ENCODE results near the gene WSCD1. TPM values are rescaled to one million over a fixed set of nuclear protein-coding genes. Genes with fewer than 3 reads are reported as not detected.
A peak's percentile ranks its signal among the peaks of the same experiment; 100 is the strongest.

The WSCD1 gene
- total RNA-seq, 1 donor from 2014 or later, result 4.2 TPM

DNA sequence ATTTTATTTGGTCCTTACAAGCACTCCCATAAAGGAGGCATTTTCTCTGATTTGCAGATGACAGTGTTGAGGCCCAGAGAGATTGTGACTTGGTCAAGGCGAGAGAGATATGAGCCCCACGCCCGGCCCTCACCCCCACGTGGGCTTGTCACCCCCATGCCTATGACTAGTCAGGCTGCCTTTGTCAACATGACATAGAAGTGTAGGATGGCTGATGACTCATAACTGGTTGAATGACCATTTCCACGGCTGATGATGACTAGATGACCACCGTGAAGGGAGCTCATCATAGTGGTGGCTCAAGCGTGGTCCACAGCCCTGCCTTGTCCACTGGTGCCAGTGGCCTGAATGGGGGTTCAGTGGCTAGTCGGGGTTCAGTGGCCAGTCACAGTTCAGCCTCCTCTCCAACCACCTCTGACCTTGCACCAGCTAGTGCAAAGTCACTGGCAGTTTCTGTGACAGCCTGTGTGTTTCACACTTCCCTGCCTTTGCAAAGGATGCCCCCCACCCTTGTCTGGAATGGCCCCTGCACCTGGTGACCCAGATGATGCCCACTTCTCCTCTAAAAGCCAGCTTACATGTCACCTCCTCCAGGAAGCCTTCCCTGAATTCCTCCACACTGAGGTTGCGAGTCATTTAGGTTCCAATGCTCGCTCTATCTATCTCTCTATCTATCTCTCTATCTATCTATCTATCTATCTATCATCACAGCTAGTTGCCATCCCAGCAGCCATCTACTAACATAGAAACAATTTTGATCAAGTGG lies 3.8 kb upstream of the WSCD1 start:
- no peak for DNase-seq (ENCODE audit: low spot score)

DNA sequence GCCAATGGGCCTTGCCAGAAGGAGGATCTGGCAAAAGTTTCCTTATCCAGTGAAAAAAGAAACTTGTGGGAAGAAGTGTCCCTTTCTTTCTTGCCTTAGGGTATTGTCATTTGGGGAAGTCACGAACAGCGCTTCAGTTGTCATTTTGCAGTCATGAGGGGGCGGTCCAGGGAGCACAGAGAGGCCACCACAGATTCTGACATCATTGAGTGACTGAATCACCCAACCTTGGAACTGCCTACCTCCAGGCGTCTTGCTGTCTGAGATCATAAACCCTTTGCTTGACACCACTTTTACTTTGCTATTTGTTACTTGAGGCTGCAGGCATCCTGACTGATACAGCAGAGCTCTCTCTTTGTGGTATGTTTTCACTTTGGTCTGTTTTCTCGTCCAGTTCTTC lies 3.1 kb upstream of the WSCD1 start:
- Mint-ChIP-seq H3K27ac (ENCODE audit: unreplicated experiment) (no peak overlapping the region), H3K27me3 (ENCODE audit: low read depth) (peaks cover 54% of the 10 kb centered on the region), H3K9me3 (ENCODE audit: low read depth) (no peaks in the 10 kb centered on the region), H3K4me1 (ENCODE audit: low read depth) (peaks cover 12% of the 10 kb centered on the region), H3K36me3 (ENCODE audit: low read depth) (no peaks in the 10 kb centered on the region), H3K4me3 (ENCODE audit: unreplicated experiment) (no peak overlapping the region)
- no peak for DNase-seq (ENCODE audit: low spot score)
- TF ChIP-seq, protein P1, sequence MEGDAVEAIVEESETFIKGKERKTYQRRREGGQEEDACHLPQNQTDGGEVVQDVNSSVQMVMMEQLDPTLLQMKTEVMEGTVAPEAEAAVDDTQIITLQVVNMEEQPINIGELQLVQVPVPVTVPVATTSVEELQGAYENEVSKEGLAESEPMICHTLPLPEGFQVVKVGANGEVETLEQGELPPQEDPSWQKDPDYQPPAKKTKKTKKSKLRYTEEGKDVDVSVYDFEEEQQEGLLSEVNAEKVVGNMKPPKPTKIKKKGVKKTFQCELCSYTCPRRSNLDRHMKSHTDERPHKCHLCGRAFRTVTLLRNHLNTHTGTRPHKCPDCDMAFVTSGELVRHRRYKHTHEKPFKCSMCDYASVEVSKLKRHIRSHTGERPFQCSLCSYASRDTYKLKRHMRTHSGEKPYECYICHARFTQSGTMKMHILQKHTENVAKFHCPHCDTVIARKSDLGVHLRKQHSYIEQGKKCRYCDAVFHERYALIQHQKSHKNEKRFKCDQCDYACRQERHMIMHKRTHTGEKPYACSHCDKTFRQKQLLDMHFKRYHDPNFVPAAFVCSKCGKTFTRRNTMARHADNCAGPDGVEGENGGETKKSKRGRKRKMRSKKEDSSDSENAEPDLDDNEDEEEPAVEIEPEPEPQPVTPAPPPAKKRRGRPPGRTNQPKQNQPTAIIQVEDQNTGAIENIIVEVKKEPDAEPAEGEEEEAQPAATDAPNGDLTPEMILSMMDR (IDR thresholded peaks at IDR 0.05), result no peak

More for the DNA sequence above, 3.8 kb upstream of the WSCD1 start:
- Mint-ChIP-seq H3K27me3 (ENCODE audit: low read depth) (peaks cover 54% of the 10 kb centered on the region), H3K27ac (ENCODE audit: unreplicated experiment) (no peak overlapping the region), H3K36me3 (ENCODE audit: low read depth) (no peaks in the 10 kb centered on the region), H3K4me1 (ENCODE audit: low read depth) (peaks cover 15% of the 10 kb centered on the region), H3K4me3 (ENCODE audit: unreplicated experiment) (no peak overlapping the region), H3K9me3 (ENCODE audit: low read depth) (no peaks in the 10 kb centered on the region)
- TF ChIP-seq, protein P1 (IDR thresholded peaks at IDR 0.05), result no peak

DNA sequence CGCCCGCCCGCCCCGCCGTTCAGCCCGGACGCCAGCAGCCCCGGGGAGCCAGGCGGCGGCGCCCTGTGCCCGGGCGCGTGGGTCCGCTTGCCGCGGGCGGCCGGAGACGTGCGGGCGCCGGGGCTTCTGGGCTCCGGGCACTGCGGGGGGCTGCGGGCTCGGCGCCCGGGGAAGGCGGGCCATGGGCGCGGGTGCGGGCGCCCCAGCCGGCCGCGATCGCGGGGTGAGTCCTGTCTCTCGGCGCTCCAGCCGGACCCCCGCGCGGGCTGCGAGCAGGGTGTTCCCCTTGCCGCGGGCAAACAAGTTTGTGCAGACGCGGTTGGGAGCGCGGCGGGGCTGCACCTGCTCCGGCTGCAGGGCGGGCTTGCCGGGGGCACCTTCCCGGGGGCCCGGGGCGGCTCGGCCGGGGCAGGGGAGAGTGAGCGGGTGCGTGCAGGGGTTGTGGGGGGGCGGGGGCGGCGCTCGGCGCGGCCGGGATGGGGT lies 292 bp downstream of the WSCD1 start:
- DNase-seq (ENCODE audit: low spot score), result peak; percentile 54
- no peaks in the 10 kb centered on the region for H3K36me3 Mint-ChIP-seq (ENCODE audit: low read depth)
- no peaks in the 10 kb centered on the region for H3K9me3 Mint-ChIP-seq (ENCODE audit: low read depth)
- H3K4me3 Mint-ChIP-seq (ENCODE audit: unreplicated experiment), result peak overlapping the region; percentile 63
- no peak overlapping the region for H3K27ac Mint-ChIP-seq (ENCODE audit: unreplicated experiment)
- TF ChIP-seq, protein P1 (IDR thresholded peaks at IDR 0.05), result no peak
- H3K27me3 Mint-ChIP-seq (ENCODE audit: low read depth), result peaks cover 39% of the 10 kb centered on the region
- peaks cover 12% of the 10 kb centered on the region for H3K4me1 Mint-ChIP-seq (ENCODE audit: low read depth)

DNA sequence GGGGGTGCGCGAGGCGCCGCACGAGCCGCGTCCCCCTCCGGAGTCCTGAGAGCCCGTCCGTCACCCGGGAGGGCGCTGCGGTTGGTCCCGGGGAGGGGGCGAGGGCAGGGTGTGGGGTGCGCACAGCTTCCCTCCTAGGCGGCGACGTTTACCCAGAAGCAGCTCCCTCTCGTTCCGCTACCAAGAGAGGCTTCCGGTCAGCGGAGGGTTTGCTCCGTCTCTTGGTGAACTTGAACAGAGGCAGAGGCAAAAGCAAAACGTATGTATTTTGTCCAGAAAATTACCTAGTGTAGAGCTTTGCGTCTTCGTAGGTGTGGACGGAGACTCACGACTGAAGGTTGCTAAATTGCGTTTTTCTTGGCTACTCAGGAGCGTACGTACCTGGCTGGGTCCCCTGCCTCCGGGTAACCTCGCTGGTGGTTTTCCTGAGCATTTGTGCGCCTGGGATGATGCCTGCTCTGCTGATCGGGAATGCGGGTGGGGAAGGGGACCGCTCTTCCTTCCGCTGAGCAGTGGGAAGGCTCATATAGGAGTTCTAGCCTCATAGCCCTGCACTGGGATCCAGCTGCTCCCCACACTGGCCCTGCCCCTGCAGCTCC lies 833 bp downstream of the WSCD1 start:
- no peaks in the 10 kb centered on the region for H3K9me3 Mint-ChIP-seq (ENCODE audit: low read depth)
- H3K36me3 Mint-ChIP-seq (ENCODE audit: low read depth), result no peaks in the 10 kb centered on the region
- no peak for DNase-seq (ENCODE audit: low spot score)
- peak overlapping the region; percentile 63 for H3K4me3 Mint-ChIP-seq (ENCODE audit: unreplicated experiment)
- H3K27me3 Mint-ChIP-seq (ENCODE audit: low read depth), result peaks cover 35% of the 10 kb centered on the region
- H3K27ac Mint-ChIP-seq (ENCODE audit: unreplicated experiment), result no peak overlapping the region
- TF ChIP-seq, protein P1 (IDR thresholded peaks at IDR 0.05), result peak; percentile 30
- peaks cover 12% of the 10 kb centered on the region for H3K4me1 Mint-ChIP-seq (ENCODE audit: low read depth)

DNA sequence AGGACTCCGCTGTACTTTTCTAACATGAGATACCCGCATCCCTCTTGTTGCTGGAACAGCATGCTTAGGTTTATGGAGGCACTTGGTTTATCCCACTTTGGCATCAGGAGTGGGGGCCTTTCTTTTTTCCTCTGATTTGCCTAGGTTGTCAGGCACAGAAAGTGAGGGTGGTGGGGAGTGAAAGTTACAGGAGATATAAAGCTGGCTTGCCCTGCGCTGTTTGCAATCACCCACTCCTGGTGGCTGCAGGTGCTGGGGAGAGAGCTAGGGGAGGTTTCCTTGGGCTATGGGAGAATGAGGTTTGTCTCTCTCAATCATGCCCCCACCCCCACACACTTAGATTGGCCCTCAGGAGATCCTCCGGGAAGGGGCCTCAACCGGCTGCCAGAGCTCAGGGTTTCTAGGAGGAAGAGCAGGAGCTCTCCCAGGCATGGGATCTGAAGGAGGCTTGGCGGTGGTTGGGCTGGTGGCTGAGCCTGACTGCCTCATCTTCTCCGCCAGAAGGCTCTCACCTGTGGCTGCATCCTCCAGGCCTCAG lies 1.4 kb downstream of the WSCD1 start:
- peaks cover 31% of the 10 kb centered on the region for H3K27me3 Mint-ChIP-seq (ENCODE audit: low read depth)
- no peaks in the 10 kb centered on the region for H3K9me3 Mint-ChIP-seq (ENCODE audit: low read depth)
- peaks cover 12% of the 10 kb centered on the region for H3K4me1 Mint-ChIP-seq (ENCODE audit: low read depth)
- H3K27ac Mint-ChIP-seq (ENCODE audit: unreplicated experiment), result no peak overlapping the region
- H3K4me3 Mint-ChIP-seq (ENCODE audit: unreplicated experiment), result peak overlapping the region; percentile 63
- TF ChIP-seq, protein P1 (IDR thresholded peaks at IDR 0.05), result no peak
- H3K36me3 Mint-ChIP-seq (ENCODE audit: low read depth), result no peaks in the 10 kb centered on the region
- no peak for DNase-seq (ENCODE audit: low spot score)

Measured in chondrocyte (in vitro differentiated cells).